NCI-H345 (cell line): ENCODE results near the gene BMI1.

Source experiments
- DNase-seq: peaks from one replicate; lab custom pipeline; 2025; lab: John Stamatoyannopoulos, UW

BMI1 gene

GRCh38 chr10:22319980-22320558 lies 830 bp upstream of the BMI1 start:
- no peak for DNase-seq

GRCh38 chr10:22321156-22321923 lies 441 bp downstream of the BMI1 start:
- peak; percentile 29 for DNase-seq

GRCh38 chr10:22321924-22322640 lies 1.2 kb downstream of the BMI1 start:
- DNase-seq = no peak

DNA sequence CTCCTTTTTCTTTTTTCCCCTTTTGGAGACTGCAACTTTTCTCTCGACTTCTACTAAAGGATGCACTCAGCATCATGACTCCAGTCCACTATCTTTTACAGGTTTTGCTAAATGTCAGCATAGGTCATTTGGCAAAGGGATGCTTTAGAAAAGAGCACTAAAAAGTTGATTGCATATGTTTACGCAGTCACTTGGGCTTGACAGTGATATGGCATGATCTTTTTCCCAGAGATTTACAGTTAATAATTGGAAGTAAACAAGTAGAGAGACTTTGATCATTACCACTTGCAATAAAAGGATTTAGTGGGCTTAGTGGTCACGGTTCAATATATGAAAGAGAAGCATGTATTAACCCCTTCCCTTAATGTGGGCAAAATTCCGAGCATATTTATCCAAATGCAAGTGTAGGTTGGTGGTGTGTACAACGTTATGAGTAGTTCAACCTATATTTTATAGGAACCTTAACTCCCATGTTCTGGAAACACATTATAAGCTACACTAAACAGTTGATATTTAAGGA lies 1.8 kb downstream of the BMI1 start:
- no peak for DNase-seq

GRCh38 chr10:22323538-22324305 lies 2.8 kb downstream of the BMI1 start:
- no peak for DNase-seq

- DNase-seq = no peak
Observed at GRCh38 chr10:22324413-22324812, 3.5 kb downstream of the BMI1 start.

DNA sequence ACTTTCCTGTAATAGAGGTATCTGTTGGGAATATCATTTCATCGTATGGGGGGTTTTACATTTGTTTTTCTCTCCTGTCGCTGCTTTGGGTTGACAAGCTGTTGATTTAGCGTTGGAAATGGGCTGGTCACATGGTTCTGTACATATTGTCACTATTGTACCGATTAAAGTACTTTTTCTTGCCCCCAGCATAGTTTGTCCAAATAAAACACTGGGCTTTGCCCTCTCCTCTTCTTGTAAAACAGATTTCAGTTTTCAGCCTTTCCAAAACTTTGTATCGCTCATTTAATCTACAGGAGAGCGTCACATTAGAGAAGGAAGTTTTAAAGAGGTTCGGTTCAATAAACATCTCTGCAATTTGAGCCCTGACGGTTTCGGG lies 4.0 kb downstream of the BMI1 start:
- no peak for DNase-seq

DNA sequence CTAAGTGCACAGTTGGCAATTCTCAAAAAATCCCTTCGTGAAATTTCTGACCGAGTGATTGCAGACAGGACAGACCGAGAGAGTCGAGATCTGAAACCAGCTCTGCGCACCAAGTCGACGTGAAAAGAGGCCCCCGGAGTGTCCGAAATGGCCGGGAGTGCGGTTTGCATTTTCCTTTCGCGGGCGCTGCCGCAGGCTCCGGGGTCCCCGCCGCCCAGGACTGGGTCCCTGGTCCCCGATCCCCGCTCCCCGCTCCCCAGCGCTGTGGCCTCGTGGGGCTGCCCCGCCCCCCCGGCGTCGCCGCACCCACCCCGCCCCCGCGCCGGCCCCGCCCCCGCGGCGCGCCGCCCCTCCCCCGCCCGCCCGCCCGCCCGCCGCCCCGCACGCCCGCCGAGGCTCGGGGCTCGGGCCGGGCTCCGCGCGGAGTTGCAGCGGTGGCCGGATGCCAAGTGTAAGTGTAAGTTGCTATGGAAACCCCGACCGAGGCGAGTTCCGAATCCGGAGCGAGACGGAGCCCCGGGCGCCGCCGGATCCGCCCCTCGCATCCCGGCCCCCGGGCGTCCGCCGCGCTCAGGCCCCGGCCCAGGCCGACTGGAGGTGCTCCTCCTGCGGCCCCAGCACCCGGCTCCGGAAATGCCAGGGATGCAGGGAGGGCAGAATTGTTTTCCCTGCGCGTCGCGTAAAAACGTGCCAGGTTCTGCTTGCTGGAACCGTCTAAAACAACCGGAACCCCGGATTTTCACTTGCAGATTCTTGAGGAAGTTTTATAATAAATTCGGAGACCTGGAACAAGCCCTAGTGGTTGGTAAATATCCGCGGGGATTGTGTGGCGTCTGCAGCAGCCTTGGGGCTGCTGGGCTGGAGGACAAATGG lies 4.6 kb downstream of the BMI1 start:
- peak; percentile 73 for DNase-seq

DNA sequence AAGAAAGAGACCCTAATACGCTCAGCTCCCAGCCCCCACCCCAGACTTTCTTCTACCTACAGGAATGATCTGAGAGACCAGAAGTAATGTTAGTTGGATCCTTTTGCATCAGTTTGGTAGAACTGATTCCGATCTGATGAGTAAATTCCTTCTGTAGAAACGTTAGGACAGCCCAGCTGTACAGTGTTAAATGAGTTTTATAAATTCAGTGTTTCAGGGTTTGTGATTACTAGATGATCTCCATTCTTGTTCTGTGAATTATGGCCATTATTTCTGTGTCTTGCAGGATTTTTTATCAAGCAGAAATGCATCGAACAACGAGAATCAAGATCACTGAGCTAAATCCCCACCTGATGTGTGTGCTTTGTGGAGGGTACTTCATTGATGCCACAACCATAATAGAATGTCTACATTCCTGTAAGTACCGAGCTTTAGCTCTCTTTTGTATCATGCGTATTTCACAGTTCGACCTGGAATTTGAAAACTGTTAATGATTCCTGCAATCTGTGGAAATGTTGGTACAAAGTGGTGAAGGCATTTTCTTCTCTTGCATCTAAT lies 5.3 kb downstream of the BMI1 start:
- DNase-seq = no peak

DNA sequence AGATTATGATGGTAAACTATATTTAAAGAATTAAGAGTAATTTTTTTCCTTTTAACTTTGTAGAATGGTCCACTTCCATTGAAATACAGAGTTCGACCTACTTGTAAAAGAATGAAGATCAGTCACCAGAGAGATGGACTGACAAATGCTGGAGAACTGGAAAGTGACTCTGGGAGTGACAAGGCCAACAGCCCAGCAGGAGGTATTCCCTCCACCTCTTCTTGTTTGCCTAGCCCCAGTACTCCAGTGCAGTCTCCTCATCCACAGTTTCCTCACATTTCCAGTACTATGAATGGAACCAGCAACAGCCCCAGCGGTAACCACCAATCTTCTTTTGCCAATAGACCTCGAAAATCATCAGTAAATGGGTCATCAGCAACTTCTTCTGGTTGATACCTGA lies 8.3 kb downstream of the BMI1 start:
- no peak for DNase-seq

DNA sequence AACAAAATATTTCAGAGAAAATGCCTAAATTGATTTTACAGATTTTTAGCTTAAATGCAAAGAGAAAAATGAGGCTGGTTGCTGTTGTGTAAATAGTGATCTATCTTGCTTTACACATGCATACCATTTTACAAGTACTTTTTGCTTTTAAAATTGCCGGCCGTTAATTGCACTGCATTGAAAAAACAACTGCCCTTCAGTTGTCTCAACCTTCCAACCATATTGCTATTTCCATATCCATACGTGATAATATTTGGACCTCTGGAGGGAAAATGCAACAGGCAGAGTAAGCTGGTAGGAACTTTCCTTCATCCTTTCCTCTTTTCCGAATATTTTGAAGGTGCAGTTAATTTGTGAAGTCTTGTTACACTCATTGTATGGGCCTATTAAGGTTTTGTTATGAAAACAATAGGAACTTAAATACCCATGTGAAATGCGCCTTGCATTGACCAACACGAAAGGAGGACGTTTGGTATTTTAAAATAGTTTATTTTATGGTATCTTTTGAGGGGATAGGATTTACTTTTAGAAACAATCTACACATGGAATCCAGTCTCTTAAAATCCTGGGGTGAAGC lies 11.3 kb downstream of the BMI1 start:
- DNase-seq = no peak

DNA sequence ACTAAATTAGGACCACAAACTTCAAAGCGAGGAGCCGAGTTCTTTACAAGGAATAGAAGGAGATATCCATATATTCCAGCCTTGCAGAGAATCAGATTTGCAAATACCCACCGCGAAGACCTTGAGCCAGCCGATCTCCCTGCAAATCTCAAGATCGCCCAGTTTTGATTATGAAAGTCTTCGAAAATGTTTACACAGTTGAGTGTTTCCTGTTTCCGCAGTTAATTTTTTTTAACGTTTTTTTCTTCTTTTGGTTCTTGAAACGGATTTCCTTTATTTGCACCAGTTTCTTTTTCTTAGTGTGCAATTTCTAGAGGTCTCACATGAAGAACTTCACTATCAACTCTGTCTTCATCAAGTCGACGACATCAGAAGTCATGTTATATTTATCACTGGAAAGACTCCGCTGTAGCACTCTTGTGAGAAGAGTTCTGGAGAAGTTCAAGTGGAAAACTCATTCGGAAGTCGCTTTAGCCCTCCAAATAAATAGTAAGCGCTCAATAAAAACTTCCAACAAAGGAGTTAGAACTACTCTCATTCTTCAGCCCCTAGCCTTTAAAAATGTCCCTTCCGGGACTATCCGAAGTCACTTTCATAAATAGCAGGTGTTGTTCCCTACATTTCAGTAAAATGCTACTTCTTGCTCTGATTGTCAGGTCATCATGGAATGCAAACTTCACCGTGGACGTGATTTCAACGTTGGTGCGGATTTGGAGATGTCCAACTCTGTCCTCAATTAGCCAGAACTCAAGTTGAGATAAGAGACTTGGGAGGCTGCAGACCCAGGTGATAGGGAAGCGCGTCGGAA lies 12.5 kb downstream of the BMI1 start:
- no peak for DNase-seq

- no peak for DNase-seq
Observed at GRCh38 chr10:22333975-22334282, 13.0 kb downstream of the BMI1 start.

DNA sequence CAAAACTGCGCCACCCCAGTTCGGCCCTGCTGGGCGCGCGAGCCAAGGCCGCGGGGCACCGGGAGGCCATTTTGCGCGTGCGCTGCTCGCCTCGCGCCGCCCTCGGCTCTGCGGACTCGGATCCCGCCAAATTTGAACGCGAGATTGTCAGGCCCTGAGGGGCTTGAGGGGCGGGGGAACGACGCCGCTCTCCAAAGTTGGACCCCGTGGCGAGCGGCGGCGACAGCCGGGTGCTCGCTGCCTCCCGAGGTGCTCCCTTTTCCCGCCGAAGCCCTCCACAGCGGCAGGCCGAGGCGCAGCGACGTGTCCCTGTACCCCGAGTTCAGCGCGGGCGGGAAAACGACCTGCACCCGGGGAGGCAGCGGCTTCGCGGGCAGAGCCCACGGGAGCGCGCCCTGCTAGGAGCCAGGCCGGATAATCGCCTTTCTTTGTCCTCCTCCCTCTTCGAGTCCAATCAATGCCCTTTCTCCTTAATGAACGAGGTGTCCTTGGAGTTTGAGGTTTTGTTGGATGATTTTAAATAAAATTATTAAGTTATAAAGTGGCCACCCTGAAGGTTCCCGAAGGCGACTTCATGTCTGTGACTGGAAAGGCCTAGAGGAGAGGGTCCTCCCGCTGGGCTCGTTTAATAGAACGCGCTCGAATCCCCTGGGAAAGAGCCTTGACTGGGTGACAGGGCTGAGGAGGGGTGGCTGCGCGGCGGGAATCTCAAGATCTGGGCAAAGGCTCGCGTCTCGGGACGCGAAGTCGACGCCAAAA lies 13.7 kb downstream of the BMI1 start:
- no peak for DNase-seq

GRCh38 chr10:22335173-22335933 lies 14.5 kb downstream of the BMI1 start:
- DNase-seq = no peak

DNA sequence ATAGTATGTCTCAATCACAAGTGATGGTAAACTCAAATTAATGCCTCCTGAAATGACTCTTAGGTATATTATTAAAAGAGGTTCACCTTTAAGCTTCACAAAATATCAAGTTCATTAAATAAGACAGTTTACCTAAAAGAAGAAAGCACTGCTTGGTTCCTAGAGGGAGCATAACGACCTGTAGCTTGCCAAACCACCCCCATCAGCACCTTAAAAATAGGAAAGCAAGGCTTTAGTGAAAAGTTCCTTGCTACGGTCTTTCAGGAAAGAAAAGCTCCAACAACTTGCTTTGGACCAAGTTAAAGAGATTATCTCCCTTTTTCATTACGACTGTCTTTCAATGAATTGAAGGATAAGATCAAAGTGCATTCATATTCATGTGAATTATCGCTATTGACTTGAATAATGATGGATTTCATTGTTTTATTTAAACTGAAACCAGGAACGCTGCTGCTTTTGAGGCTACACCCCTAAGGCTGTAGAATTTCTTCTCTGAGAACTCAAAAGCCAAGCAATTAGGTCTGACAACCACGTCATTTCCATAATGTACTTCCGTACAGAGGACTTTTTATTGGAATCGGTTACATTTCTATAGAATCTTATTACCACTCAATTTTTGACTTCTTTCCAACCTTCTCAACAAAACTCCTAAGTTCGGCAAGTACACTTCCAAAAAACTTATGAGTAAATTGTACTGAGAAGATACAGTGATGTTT lies 17.4 kb downstream of the BMI1 start:
- no peak for DNase-seq

- DNase-seq = no peak
Observed at GRCh38 chr10:22338931-22339330, 18.0 kb downstream of the BMI1 start.
